Renal cortical epithelial cell (primary cell): Measurements from ENCODE around the gene PKLR. TPM values are rescaled to one million over a fixed set of nuclear protein-coding genes. Genes with fewer than 3 reads are reported as not detected.
"Not testable (repeated sequence)": the region's sequence is repeated elsewhere in the genome, so short reads cannot be mapped to it uniquely, and the experiment has no call there.

ENCODE experiments used
- DNase-seq: peaks from one replicate; pipeline ENCODE4 v3.0.0-alpha.2; 2011; ENCODE audit warnings: low read depth
- total RNA-seq: library from RNA; depleted of rRNA; stranded (reverse); fragments of >200 nt; gene quantifications from 2 replicates; pipeline ENCODE4 v1.2.3, GENCODE V29; 2014

The PKLR gene
- total RNA-seq, 1 donor from 2014 or later: 0.05 TPM

DNA sequence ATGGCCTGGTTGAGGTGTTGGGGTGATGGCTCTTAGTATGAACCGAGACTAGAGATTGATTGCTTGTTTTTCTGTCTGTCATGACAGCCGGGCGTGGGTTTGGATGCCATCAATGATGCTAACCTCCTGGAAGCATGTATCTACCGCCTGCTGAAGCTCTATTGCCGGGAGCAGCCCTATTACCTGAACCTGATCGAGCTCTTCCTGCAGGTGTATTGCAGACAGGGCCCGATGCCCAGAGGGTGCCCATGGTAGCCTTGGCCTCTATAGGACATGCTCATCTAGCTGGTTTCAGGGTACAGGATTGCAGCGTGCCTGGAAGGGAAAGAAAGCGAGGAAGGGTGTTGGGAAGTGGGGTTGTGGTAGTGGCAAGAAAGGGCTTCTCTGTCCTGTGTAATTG lies 16.8 kb upstream of the PKLR start:
- no peak for DNase-seq

DNA sequence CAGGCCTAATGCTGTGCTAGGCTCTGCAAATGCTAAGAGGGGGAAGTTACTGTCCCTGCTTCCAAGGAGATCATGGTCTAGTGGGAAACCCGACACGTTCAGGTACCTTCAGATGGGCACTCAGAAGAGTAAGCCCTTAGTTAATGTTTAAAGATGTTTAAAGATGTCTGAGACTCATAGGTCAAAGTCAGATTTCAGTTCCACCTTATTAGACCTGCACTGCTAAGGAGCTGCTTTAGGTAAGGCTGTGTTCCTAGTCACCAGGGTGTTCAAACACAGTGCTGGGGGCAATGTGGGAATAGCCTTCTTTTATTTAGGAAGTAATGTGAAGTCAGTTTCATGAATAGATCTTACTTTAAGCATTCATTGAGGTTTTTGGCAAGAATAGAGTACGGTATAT lies 15.7 kb upstream of the PKLR start:
- DNase-seq: no peak

DNA sequence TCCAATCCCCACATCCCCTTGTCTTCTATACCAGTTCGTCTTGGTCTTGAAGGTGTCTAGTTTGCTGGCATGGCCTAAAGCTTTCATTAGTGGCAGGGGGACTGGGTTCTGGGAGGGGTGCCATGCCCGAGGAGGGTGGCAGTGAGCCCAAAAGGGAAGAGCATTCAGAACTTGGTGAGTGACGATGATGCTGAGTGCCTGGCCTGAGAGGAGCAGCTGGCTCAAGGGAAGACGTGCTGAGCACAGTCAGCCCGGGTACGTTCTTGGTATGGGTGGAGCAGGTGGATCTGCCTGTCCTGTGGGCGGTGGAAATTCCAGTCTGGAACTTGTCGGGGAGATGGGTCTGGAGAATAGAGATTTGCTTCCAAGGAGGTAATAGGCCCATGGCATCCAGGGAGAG lies 12.0 kb upstream of the PKLR start:
- DNase-seq: no peak

DNA sequence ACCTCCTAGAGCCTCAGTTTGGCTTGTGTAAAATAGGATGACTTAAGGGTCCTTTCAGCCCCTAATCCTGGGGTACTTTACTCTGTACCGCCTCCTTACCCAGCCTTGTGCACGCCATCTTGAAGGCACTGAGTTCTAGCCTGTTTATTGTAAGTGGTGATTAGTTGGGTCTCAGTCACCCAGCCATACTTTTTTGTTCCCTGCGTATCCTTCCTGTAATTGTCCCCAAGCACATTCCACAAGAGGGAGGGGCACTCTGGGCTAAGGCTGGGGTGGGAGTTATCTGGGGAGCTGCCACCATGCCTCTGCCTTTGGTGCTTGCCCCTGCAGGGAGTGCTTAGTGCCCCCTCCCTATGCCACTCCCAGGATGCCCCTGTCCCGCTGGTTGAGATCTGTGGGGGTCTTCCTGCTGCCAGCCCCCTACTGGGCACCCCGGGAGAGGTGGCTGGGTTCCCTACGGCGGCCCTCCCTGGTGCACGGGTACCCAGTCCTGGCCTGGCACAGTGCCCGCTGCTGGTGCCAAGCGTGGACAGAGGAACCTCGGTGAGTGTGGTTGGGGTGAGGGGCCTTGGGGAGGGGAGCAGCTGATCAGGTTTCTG lies 8.3 kb upstream of the PKLR start:
- peak; percentile 49 for DNase-seq

DNA sequence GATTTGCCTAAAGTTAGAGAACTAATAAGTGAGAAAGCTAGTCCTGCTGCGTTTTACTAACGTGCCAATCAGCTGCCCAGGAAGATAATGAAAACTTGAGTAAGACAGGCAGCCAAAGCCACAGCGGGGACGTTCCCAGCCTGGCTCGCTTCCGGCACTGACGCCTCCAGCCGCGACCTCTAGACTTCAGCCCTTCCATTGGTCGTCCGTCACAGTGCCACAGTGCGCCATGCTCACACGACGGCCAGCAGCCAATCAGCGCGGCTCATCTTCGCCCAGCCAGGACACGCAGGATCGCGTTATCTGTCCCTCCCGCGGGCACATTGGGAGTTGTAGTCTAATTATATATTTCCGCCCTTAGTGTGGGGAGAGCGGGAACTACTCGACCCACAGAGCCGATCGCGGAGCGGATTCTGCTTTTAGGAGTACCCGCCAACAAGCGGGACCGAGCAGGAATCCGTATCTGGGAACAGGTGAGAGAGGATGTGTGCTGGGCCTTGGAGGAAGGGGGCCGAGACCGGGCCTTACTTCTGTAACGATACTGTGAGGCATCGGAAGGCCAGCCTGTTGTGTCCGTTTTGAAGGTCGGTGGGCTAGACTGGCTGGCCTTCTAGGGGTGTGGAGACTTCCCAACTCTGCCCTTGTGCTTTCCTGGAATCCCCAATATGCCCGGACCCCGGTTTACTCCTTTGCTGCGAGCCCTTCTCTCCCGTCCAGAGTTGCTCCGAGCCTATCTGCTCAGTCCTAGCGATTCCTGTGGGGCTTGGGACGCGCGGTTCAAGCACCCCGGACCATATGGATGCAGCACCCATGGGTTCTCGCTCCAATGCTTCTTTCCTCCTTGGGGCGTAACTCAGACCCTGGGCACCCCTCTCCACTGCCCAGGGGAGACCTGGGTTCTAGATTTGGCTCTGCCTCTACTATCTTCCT lies 7.5 kb upstream of the PKLR start, which contains the start of gene FDPS:
FDPS (plus strand) TSS at position 374 of the 930 bp plus-strand sequence. CDS start 924 bp downstream, outside the sequence.
- peak; percentile 98 for DNase-seq

DNA sequence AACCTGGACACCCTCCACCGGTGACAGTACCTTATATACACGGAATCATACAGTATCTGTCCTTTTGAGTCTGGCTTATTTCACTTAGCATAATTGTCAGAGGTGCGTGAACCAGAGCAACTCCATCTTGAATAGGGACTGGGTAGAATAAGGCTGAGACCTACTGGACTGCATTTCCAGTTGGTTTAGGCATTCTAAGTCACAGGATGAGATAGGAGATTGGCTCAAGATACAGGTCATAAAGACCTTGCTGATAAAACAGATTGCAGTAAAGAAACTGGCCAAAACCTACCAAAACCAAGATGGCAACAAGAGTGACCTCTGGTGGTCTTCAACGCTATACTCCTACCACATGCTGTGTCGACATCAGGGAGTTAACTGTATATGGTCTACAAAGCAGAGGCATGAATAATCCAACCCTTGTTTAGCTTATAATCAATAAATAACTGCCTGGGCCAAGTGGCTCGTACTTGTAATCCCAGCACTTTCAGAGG lies 6.1 kb upstream of the PKLR start:
- DNase-seq: peak; percentile 56

DNA sequence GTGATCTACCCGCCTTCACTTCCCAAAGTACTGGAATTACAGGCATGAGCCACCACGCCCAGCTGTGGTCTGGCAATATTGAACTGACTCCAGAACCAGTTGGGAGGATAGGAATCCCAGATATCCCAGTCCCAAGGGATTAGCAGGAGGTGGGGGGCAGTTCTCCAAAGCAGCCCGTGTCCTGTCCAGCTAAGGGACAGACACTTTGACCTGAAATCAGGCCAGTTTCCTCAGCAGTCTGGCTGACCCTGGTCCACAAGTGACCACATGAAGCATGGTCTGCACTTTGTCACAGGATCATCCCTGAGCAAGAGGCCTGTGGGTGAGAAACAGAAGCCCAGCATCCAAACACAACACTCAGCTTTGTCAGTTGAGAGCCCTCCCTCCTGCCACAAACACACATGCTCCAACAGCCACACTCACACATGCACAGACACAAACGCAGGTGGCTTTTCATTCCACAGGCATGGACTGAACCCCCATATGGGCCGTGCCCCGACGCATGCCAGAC lies 4.7 kb upstream of the PKLR start:
- DNase-seq: no peak

DNA sequence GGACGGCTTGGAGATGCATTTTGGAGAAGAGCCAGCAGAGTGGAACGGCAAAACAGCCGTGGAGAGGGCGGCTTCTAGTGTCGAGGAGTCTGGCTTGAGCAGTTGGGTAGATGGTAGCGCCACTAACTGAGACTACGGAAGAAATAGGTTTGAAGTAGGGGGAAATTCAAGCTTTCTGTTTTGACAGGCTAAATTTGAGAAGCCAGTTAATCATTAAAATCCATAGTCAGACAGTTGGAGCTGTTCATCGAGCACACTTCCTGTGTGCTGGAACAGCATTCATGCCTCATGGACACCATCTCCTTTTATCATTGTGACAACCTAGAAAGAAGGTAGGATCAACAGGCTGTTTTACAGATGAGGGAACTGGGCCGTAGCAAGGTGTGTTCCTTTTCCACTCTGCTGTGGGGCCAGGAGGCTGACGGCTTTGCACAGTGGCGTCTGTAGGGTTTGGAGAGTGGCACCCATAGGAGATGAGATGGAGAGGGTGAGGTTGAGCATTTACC lies 3.4 kb upstream of the PKLR start:
- DNase-seq: peak; percentile 72

DNA sequence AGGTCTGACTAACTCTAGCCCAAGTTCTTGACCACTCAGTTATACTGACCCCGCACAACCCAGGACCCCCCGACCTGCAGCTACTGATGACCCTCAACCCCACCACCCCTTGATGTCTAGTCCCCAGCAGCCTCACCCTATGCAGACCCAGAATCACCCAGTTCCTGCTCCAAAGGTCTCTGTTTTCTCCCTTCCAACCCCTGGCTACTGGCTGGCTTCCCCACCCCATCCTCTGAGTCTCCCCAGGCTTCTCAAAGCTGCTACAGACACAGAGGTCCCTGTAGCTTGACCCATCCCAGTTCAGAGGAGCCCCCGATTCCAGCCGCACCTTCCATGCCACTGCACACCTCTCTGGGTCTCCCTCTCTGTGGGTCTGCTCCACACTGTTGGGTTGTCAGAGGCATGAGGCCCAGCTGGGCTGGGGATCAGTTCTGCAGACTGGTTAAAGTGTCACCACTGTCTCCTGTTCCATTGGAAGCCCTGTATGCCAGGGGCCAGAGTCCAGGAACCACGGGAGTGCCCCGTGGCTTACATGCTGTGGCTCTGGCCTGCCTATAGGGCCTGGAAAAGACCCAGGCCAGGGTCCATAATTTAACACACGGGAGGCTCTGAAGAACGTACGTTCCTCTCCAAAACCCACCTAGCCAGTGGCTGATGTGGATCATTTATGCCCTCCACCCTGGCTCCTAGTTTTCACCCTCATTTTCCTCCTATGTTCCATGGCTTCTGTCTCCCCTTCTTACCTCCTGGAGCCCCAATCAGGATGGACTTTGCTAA lies 497 bp downstream of the PKLR start:
- no peak for DNase-seq

DNA sequence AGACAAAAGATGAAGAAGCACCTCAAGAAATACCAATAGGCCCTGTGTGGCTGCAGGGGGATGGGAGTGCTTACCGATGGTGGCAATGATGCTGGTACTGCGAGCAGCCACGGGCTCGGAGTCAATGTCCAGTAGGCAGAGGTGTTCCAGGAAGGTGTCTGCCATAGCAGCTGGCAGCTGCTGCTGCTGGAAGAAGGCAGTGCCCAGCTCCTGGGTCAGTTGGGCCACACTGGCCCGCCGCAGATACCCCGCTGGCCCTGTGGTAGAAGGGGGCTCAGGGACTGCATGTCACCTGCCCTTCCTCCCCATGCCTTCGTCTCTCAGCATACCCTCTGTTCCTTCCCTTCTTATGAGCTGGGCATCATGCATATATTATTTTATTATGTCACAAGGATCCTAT lies 1.2 kb downstream of the PKLR start:
- no peak for DNase-seq

DNA sequence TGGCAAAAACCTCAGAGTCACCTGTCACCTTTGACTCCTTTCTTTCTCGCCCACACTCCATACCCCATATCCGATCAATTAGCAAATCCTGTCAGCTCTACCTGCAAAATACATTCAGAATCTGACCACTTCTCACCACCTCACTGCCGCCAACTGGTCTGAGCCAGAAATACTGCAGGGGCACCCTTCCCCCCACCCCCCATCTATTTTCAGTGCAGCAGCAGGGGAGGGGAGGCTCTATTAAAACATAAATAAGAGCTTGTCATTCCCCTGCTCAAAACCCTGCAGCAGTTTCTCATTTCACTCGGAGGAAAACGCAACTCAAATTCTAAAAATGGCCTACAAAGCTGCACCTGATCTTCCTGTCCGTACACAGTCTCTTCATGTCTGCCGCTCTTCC lies 3.9 kb downstream of the PKLR start:
- DNase-seq: no peak

DNA sequence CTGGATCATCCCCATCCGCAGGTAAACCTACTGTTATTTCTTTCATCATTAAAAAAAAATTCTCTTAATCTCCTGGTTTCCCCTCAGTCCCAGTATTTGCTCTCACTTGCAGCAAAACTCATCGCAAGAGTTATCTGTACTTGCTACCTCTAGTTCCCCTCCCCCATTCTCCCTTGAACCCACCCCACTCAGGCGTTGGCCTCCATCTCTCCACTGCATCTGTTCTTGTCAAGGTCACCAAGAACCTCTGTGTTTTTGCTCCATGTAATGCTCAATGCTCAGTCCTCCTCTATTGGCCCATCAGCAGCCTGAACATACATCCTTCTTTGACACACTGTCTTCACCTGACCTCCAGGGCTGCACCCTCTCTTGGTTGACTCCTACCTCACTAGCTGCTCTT lies 4.6 kb downstream of the PKLR start:
- DNase-seq: no peak

DNA sequence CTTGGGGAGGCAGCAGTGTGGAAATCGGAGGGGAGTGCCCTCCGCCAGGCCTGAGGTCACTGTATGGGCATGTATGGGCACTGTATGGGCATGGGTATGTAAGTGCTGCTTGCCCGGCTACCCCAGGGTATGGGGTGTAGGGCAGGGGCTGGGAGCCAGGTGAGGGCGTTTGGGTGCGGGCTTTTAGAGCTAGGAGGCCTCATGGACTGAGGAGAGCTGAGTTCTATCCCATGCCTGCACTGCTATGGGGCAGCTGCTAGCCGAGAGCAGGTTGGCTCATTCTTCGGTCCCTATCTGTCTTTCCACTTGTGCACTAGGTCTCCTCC lies 5.3 kb downstream of the PKLR start:
- DNase-seq: no peak

DNA sequence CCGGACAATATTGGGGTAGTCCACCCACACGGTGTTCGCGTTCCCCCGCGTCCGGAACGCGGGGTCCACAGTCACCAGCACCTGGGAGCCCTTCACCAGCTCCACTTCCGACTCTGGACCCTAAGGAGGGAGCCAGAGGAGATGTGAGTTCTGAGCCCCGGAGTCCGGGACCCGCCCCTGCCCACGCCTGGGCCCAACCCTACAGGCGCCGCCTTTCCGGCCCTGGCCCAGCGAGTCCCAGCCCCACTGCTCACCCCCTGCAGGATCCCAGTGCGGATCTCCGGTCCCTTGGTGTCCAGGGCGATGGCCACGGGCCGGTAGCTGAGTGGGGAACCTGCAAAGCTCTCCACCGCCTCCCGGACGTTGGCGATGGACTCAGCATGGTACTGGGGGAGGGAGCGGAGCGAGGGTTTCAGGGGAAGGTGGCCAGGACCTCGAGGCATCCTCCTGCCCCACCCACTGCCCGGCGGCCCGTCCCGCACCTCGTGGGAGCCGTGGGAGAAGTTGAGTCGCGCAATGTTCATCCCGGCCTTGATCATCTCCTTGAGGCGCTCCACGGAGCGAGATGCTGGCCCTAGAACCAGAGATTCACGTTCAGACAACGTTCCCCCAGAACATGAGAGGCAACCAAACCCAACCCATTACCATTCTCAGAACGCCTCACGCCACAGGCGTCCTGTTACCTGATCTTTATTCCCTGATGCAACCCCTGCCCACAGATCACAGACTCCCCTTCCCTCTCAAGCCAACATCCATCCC lies 5.9 kb downstream of the PKLR start:
- no peak for DNase-seq

DNA sequence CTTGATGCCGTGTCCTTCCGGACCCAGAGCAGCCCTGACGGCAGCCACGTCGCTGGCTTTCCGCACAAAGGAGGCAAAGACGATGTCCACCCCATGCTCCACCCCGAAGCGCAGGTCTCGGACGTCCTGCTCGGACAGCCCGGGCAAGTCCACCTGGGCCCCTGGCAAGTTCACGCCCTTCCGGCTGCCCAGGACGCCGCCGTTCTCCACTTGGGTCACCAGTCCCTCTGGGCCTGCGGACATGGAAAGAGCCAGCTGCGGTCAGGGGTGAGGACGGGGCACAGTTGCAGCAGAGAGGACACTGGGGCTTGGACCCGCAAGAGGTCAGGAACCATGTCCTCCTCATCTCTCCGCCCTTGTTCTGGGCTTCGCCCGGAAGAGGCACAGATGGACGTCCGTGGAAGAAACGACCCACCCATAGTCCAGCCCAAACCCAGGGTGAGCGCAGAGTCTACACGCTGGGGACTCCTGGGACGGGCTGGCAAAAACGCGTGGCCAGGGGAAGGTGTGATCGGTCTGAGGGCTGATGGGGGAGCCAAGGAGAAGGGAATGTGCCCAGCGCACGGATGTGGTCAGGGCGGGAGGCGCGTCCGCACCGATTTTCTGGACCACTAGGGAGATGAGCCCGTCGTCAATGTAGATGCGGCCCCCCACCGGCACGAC lies 6.6 kb downstream of the PKLR start:
- no peak for DNase-seq

DNA sequence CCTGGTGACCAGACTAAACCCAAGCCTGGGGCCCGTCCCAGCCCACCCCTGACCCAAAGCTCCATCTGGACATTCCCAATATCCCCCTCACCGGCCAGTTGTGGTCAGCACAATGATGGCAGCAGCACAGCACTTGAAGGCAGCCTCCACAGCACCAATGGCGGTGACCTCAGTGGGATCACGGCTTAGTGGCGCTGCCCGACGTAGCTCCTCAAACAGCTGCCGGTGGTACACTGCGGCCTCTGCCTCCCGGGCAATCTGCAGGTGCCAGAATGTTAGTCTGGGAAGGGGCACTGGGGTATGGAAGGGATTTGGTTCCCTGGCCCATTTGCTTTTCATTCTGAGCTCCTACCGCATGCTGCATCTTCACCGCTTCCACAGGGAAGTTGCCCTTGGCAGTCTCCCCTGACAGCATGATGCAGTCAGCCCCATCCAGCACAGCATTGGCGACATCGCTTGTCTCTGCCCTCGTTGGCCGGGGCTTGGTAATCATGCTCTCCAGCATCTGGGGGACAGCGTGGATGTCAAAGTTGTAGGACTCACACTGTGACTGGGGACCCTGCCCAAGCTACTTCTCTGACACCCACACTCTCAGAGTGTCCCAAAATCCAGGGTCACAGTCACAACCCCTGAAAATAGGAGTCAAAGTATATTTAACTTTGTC lies 8.0 kb downstream of the PKLR start:
- DNase-seq: no peak

DNA sequence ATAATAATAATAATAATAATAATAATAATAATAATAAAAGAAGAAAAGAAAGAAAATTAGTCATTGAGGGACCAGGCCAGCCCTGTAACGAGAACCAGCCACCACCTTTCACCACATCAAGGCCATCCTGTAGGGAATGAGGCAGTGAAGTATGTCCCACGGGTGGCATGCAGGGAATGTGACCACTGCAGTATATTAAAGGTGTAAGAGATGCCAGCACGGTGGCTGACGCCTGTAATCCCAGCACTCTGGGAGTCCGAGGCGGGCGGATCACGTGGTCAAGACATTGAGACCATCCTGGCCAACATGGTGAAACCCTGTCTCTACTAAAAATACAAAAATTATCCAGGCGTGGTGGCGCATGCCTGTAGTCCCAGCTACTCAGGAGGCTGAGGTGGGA lies 10.2 kb downstream of the PKLR start:
- DNase-seq: not testable (repeated sequence)

DNA sequence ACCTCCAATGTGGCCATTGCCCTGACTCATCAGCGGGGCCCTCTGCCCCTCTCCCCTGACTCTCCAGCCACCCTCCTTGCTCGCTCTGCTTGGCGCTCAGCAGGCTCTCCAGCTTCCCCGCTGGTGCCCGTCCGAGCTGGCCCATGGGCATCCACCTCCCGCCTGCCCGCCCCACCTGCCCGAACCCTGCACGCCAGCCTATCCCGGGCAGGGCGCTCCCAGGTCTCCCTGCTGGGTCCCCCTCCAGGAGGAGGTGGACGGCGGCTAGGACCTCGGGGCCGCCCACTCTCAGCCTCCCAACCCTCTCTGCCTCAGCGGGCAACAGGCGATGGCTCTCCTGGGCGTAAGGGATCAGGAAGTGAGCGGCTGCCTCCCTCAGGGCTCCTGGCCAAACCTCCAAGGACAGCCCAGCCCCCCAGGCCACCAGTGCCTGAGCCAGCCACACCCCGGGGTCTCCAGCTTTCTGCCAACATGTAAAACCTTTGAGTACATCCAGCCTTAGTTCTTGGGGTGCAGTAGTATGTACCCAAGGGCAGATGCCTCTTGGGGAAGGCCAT lies 13.2 kb downstream of the PKLR start:
- DNase-seq: no peak

DNA sequence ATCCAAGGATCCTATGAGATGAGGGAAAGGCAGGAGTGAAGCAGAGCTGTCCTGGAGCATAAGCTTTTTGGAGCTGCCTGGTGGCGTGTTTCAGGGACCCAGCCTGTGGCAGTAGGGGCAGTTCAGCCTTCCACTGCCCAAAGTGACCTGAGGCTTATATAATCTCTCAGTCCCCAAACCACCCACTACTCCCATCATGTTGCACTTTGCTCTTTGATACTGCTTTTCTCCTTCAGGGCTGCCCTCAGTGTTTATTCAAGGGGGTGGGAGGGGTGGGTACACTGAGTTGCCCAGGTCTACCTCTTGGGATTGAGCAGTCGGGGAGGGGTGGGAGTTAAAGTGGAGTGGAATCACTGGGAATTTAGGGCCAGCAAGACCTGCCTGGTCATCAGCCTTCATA lies 14.7 kb downstream of the PKLR start:
- DNase-seq: no peak

DNA sequence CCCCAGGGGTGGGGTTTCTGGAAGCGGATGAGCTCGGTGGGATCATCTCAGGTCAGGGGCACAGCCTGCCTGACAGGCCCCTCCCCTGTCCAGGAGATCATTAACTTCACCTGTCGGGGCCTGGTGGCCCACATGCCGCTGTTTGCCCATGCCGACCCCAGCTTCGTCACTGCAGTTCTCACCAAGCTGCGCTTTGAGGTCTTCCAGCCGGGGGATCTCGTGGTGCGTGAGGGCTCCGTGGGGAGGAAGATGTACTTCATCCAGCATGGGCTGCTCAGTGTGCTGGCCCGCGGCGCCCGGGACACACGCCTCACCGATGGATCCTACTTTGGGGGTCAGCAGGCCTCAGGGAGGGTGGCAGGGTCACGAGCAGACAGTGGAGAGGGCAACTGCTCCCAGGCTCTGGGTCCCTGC lies 15.6 kb downstream of the PKLR start:
- no peak for DNase-seq
